ENCODE measurements around the gene LIMS1.
A peak's percentile ranks its signal among the peaks of the same experiment; 100 is the strongest.

The LIMS1 gene

DNA sequence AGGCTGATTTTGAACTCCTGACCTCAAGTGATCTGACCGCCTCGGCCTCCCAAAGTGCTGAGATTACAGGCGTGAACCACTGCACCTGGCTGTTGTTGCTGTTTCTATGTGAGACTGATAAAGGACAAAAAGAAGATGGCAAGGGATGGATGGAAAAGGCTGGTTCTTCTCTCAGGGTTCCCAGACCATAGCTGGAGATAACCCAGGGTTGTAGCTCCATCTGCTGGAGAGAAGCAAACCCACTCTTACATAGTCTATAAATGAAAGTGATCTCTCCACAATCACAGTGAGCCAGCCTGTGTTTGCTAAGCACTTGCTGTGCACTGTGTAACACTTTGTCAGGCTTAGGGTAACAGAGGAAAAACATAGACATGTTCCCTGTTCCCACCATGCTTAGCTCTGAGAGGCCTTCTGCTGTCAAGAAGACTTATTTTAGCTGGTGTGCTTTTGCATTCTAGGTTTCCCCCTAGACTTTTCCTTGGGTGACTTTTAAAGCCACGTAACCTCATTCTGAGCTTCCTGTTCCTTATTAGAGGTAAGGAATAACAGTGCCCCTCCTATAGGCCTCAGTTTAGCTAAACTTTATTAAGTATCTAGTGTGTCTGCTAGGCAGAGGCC is 49.7 kb downstream of the LIMS1 start:
- H3K36me3 ChIP-seq = no peaks in the 10 kb centered on the region
- peaks cover 26% of the 10 kb centered on the region for H3K4me1 ChIP-seq
- H4K20me1 ChIP-seq = peaks cover 49% of the 10 kb centered on the region
- no peaks in the 10 kb centered on the region for H3K27me3 ChIP-seq
- H3K9ac ChIP-seq = no peak overlapping the region
- H3K9me3 ChIP-seq = no peaks in the 10 kb centered on the region
- no peak overlapping the region for H3K4me3 ChIP-seq
- H3K4me2 ChIP-seq = peak overlapping the region; percentile 35
- no peak for TF ChIP-seq Cebpa-rat (IDR thresholded peaks at IDR 0.05)
- no peak overlapping the region; the same call in 1 of the 2 replicates for H3K27ac ChIP-seq

GRCh38 chr2:108585436-108585835 is 51.2 kb downstream of the LIMS1 start:
- H3K9me3 ChIP-seq = no peaks in the 10 kb centered on the region

GRCh38 chr2:108586116-108586515 is 51.8 kb downstream of the LIMS1 start:
- no peak for TF ChIP-seq Cebpa-rat (IDR thresholded peaks at IDR 0.05)
- Histone ChIP-seq H3K9me3 (no peaks in the 10 kb centered on the region), H3K36me3 (no peaks in the 10 kb centered on the region), H3K9ac (no peak overlapping the region), H3K4me1 (peaks cover 28% of the 10 kb centered on the region), H3K4me3 (no peak overlapping the region), H3K27me3 (no peaks in the 10 kb centered on the region), H3K4me2 (no peak overlapping the region), H4K20me1 (peaks cover 37% of the 10 kb centered on the region), H3K27ac (no peak overlapping the region)

More at GRCh38 chr2:108585436-108585835, 51.2 kb downstream of the LIMS1 start:
- TF ChIP-seq Cebpa-rat (IDR thresholded peaks at IDR 0.05) = no peak
- Histone ChIP-seq H3K4me1 (peaks cover 26% of the 10 kb centered on the region), H3K4me2 (no peak overlapping the region), H3K27me3 (no peaks in the 10 kb centered on the region), H3K36me3 (no peaks in the 10 kb centered on the region), H4K20me1 (peaks cover 36% of the 10 kb centered on the region), H3K4me3 (no peak overlapping the region), H3K27ac (no peak overlapping the region), H3K9ac (no peak overlapping the region)

DNA sequence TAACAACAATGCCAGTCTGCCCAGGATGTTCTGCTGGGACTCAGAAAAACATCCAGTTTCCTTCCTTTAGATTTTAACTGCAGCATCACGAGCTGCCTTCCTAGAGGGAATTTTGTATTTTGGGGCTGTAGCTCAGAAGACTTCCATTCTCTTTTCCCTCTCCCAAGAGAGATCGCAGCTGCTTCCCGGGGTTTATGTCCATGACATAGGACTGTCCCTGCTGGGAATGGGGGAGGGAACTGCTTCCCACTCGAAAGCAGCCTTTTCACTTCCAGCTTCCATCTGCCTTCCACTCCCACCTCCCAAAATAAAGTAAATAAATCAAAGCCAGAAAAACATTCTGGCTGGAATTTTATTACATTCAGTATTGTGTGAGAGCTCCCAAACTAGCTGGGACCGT is 52.4 kb downstream of the LIMS1 start:
- H3K4me2 ChIP-seq = no peak overlapping the region
- H3K4me3 ChIP-seq = no peak overlapping the region
- H3K9me3 ChIP-seq = no peaks in the 10 kb centered on the region
- H4K20me1 ChIP-seq = peaks cover 40% of the 10 kb centered on the region
- H3K9ac ChIP-seq = no peak overlapping the region
- TF ChIP-seq Cebpa-rat (IDR thresholded peaks at IDR 0.05) = no peak
- no peaks in the 10 kb centered on the region for H3K36me3 ChIP-seq
- no peaks in the 10 kb centered on the region for H3K27me3 ChIP-seq
- no peak overlapping the region for H3K27ac ChIP-seq
- peaks cover 33% of the 10 kb centered on the region for H3K4me1 ChIP-seq

GRCh38 chr2:108587621-108588020 is 53.4 kb downstream of the LIMS1 start:
- no peaks in the 10 kb centered on the region for H3K9me3 ChIP-seq
- no peak overlapping the region for H3K4me3 ChIP-seq
- no peak overlapping the region for H3K27ac ChIP-seq
- peaks cover 40% of the 10 kb centered on the region for H4K20me1 ChIP-seq
- H3K4me2 ChIP-seq = peak overlapping the region; percentile 43; the same call in 1 of the 2 replicates
- H3K36me3 ChIP-seq = no peaks in the 10 kb centered on the region
- H3K9ac ChIP-seq = no peak overlapping the region
- no peak for TF ChIP-seq Cebpa-rat (IDR thresholded peaks at IDR 0.05)
- no peaks in the 10 kb centered on the region for H3K27me3 ChIP-seq
- peaks cover 33% of the 10 kb centered on the region for H3K4me1 ChIP-seq

- H3K27ac ChIP-seq = no peak overlapping the region
- peaks cover 34% of the 10 kb centered on the region for H3K4me1 ChIP-seq
- no peaks in the 10 kb centered on the region for H3K36me3 ChIP-seq
- H4K20me1 ChIP-seq = peaks cover 40% of the 10 kb centered on the region
- no peak overlapping the region for H3K9ac ChIP-seq
- no peaks in the 10 kb centered on the region for H3K9me3 ChIP-seq
- TF ChIP-seq Cebpa-rat (IDR thresholded peaks at IDR 0.05) = no peak
- H3K4me3 ChIP-seq = no peak overlapping the region
- no peaks in the 10 kb centered on the region for H3K27me3 ChIP-seq
- peak overlapping the region; percentile 43 for H3K4me2 ChIP-seq
Measured at GRCh38 chr2:108588070-108588668, 53.9 kb downstream of the LIMS1 start.

- Histone ChIP-seq H3K27me3 (no peaks in the 10 kb centered on the region), H3K4me1 (peaks cover 41% of the 10 kb centered on the region), H3K27ac (no peak overlapping the region), H3K4me3 (no peak overlapping the region), H3K4me2 (no peak overlapping the region), H4K20me1 (peaks cover 37% of the 10 kb centered on the region), H3K9ac (no peak overlapping the region), H3K9me3 (no peaks in the 10 kb centered on the region), H3K36me3 (no peaks in the 10 kb centered on the region)
- TF ChIP-seq Cebpa-rat (IDR thresholded peaks at IDR 0.05) = no peak
Measured at GRCh38 chr2:108589372-108589771, 55.1 kb downstream of the LIMS1 start.

GRCh38 chr2:108589781-108590180 is 55.5 kb downstream of the LIMS1 start:
- no peak overlapping the region for H3K9ac ChIP-seq
- peaks cover 33% of the 10 kb centered on the region for H4K20me1 ChIP-seq
- H3K4me2 ChIP-seq = no peak overlapping the region
- no peak for TF ChIP-seq Cebpa-rat (IDR thresholded peaks at IDR 0.05)
- no peak overlapping the region for H3K27ac ChIP-seq
- H3K9me3 ChIP-seq = no peaks in the 10 kb centered on the region
- H3K36me3 ChIP-seq = no peaks in the 10 kb centered on the region
- peaks cover 41% of the 10 kb centered on the region for H3K4me1 ChIP-seq
- H3K27me3 ChIP-seq = no peaks in the 10 kb centered on the region
- no peak overlapping the region for H3K4me3 ChIP-seq

GRCh38 chr2:108591163-108591562 is 56.9 kb downstream of the LIMS1 start:
- Histone ChIP-seq H3K9me3 (no peaks in the 10 kb centered on the region), H3K4me1 (peaks cover 49% of the 10 kb centered on the region), H3K4me2 (no peak overlapping the region), H3K4me3 (no peak overlapping the region), H3K27me3 (no peaks in the 10 kb centered on the region), H3K27ac (no peak overlapping the region), H3K36me3 (no peaks in the 10 kb centered on the region), H3K9ac (no peak overlapping the region), H4K20me1 (peaks cover 27% of the 10 kb centered on the region; the same call in 1 of the 2 replicates)
- no peak for TF ChIP-seq Cebpa-rat (IDR thresholded peaks at IDR 0.05)

GRCh38 chr2:108593547-108594098 is 59.4 kb downstream of the LIMS1 start:
- no peaks in the 10 kb centered on the region for H3K9me3 ChIP-seq
- H3K27me3 ChIP-seq = no peaks in the 10 kb centered on the region
- no peaks in the 10 kb centered on the region for H3K36me3 ChIP-seq
- H3K9ac ChIP-seq = 0 out of 2 replicates have a peak overlapping the region, but pooled peaks have one; percentile 24
- no peak overlapping the region for H3K4me3 ChIP-seq
- H3K4me2 ChIP-seq = peak overlapping the region; percentile 67
- peaks cover 45% of the 10 kb centered on the region for H3K4me1 ChIP-seq
- peak overlapping the region; percentile 51; the same call in 1 of the 2 replicates for H3K27ac ChIP-seq
- H4K20me1 ChIP-seq = peaks cover 10% of the 10 kb centered on the region; the same call in 1 of the 2 replicates
- TF ChIP-seq Cebpa-rat (IDR thresholded peaks at IDR 0.05) = no peak
